Panc1 (cell line): ENCODE measurements around the gene FBXL19. TPM values are rescaled to one million over a fixed set of nuclear protein-coding genes. Genes with fewer than 3 reads are reported as not detected.

Experiments used
- ATAC-seq: fragments of 200-7000 bp; cut with Tn5 transposase; 2 replicates; pipeline ENCODE4 v1.9.1; 2020; ENCODE audit warnings: mild to moderate bottlenecking, moderate library complexity
- BruUV-seq: library from RNA; stranded (reverse); fragments of 400-500 nt; replicated peaks from 2 replicates; lab custom pipeline; 2021; lab: Mats Ljungman, UMichigan
- CTCF ChIA-PET: fragments of 300-600 bp; sonication (Branson Sonifier 250); formaldehyde crosslinking; loops from one replicate; lab custom pipeline; 2022; ENCODE audit warnings: antibody characterized with exemption; lab: Charles Lee
- POLR2A ChIA-PET: fragments of 300-600 bp; sonication (Branson Sonifier 250); formaldehyde crosslinking; loops from one replicate; lab custom pipeline; 2022; ENCODE audit warnings: antibody characterized with exemption; lab: Charles Lee
- DNase-seq: peaks from one replicate; pipeline ENCODE4 v3.0.0-alpha.2; 2010; ENCODE audit warnings: low read depth, low spot score
- H3K27ac ChIP-seq: 2 replicates; pipeline ENCODE4 v1.5.1; 2011; ENCODE audit warnings: mild to moderate bottlenecking, low read length, inconsistent platforms
- H3K27me3 ChIP-seq: fragments of 200-500 bp; sonication (Bioruptor generic); 2 replicates; pipeline ENCODE4 v1.6.0; 2014; ENCODE audit warnings: low read length, inconsistent platforms; ENCODE audit not compliant: control insufficient read depth, insufficient read depth
- H3K36me3 ChIP-seq: fragments of 200-500 bp; sonication (Bioruptor generic); 2 replicates; pipeline ENCODE4 v1.5.1; 2014; ENCODE audit warnings: inconsistent platforms, mild to moderate bottlenecking, low read length, moderate library complexity; ENCODE audit not compliant: control insufficient read depth, insufficient read depth
- H3K4me1 ChIP-seq: 2 replicates; pipeline ENCODE4 v1.5.1; 2011; ENCODE audit warnings: inconsistent platforms, mild to moderate bottlenecking, low read length, moderate library complexity; ENCODE audit not compliant: control insufficient read depth, insufficient read depth
- H3K4me3 ChIP-seq, 2 experiments: 2 replicates each; pipeline ENCODE4 v1.5.1; 2011 to 2012; ENCODE audit warnings: low read depth in 2 of 2, low read length in 2 of 2, mild to moderate bottlenecking in 2 of 2, inconsistent platforms in 1 of 2, moderate library complexity in 1 of 2
- H3K9me3 ChIP-seq: fragments of 200-500 bp; sonication (Bioruptor generic); 2 replicates; pipeline ENCODE4 v1.5.1; 2014; ENCODE audit warnings: low read depth, mild to moderate bottlenecking, inconsistent platforms, low read length, moderate library complexity; ENCODE audit not compliant: control insufficient read depth, insufficient read depth
- CTCF ChIP-seq: fragments of 450-650 bp; IDR thresholded peaks from 2 replicates; pipeline ENCODE4 v1.5.1; 2017; ENCODE audit warnings: mild to moderate bottlenecking
- POLR2AphosphoS5 ChIP-seq: IDR thresholded peaks from 2 replicates; pipeline ENCODE4 v1.6.1; 2012; ENCODE audit warnings: mild to moderate bottlenecking, low read depth, low read length, moderate library complexity
- SIN3A ChIP-seq: IDR thresholded peaks from 2 replicates; pipeline ENCODE4 v1.6.1; 2012; ENCODE audit warnings: low read depth, mild to moderate bottlenecking, low read length, moderate library complexity, borderline replicate concordance; ENCODE audit not compliant: insufficient read depth
- TCF7L2 ChIP-seq: IDR thresholded peaks from 2 replicates; pipeline ENCODE4 v1.6.1; 2011; ENCODE audit warnings: mild to moderate bottlenecking, low read depth, low read length, inconsistent platforms
- in situ Hi-C: cut with HindIII; loops from 2 replicates; pipeline ENCODE4 v1.10.0; 2016; ENCODE audit warnings: low sequenced_read_pairs, low pct_unique_long_range_greater_than_20kb
- intact Hi-C: fragments of 100-400 bp; cut with micrococcal nuclease; formaldehyde crosslinking; loops from one replicate; pipeline ENCODE4 v1.10.0; 2022; ENCODE audit not compliant: unreplicated experiment
- total RNA-seq: library from RNA; stranded (reverse); gene quantifications from one replicate; pipeline ENCODE4 v1.2.1, GENCODE V29; 2021; ENCODE audit not compliant: unreplicated experiment
- TF ChIP-seq, protein P1 (sequence below), 2 experiments: IDR thresholded peaks; 2 replicates each; pipeline ENCODE4 v1.6.1; 2011 to 2012; ENCODE audit warnings: low read depth in 2 of 2, control low read depth in 1 of 2, low read length in 1 of 2, mild to moderate bottlenecking in 1 of 2, moderate library complexity in 1 of 2; ENCODE audit not compliant: insufficient read depth in 1 of 2

The FBXL19 gene
- total RNA-seq, 1 experiment from 2014 or later = 52.3 TPM

- in situ Hi-C loops (no loop called here), intact Hi-C loops (no loop called here)
- H3K9me3 ChIP-seq = no peaks in the 10 kb centered on the region
- no peaks in the 10 kb centered on the region for H3K36me3 ChIP-seq
- H3K27ac ChIP-seq = no peak overlapping the region
- no peaks in the 10 kb centered on the region for H3K4me1 ChIP-seq
- ChIA-PET CTCF (no interaction called here), POLR2A (no interaction called here)
- BruUV-seq = no TSS peak
- DNase-seq (no peak), ATAC-seq (no peak)
- no peaks in the 10 kb centered on the region for H3K27me3 ChIP-seq
- no peak overlapping the region for H3K4me3 ChIP-seq
- no peak for TF ChIP-seq CTCF
- TF ChIP-seq TCF7L2 = no peak
- TF ChIP-seq, protein P1, sequence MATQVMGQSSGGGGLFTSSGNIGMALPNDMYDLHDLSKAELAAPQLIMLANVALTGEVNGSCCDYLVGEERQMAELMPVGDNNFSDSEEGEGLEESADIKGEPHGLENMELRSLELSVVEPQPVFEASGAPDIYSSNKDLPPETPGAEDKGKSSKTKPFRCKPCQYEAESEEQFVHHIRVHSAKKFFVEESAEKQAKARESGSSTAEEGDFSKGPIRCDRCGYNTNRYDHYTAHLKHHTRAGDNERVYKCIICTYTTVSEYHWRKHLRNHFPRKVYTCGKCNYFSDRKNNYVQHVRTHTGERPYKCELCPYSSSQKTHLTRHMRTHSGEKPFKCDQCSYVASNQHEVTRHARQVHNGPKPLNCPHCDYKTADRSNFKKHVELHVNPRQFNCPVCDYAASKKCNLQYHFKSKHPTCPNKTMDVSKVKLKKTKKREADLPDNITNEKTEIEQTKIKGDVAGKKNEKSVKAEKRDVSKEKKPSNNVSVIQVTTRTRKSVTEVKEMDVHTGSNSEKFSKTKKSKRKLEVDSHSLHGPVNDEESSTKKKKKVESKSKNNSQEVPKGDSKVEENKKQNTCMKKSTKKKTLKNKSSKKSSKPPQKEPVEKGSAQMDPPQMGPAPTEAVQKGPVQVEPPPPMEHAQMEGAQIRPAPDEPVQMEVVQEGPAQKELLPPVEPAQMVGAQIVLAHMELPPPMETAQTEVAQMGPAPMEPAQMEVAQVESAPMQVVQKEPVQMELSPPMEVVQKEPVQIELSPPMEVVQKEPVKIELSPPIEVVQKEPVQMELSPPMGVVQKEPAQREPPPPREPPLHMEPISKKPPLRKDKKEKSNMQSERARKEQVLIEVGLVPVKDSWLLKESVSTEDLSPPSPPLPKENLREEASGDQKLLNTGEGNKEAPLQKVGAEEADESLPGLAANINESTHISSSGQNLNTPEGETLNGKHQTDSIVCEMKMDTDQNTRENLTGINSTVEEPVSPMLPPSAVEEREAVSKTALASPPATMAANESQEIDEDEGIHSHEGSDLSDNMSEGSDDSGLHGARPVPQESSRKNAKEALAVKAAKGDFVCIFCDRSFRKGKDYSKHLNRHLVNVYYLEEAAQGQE (IDR thresholded peaks at IDR 0.05; ENCODE audit: insufficient read depth in 1 of 2, low read depth in 2 of 2, low read length in 1 of 2) = no peak
- TF ChIP-seq SIN3A = no peak
- no peak for TF ChIP-seq POLR2AphosphoS5
These were observed 7.8 kb downstream of the FBXL19 start for GRCh38 chr16:30931068-30931650.

DNA sequence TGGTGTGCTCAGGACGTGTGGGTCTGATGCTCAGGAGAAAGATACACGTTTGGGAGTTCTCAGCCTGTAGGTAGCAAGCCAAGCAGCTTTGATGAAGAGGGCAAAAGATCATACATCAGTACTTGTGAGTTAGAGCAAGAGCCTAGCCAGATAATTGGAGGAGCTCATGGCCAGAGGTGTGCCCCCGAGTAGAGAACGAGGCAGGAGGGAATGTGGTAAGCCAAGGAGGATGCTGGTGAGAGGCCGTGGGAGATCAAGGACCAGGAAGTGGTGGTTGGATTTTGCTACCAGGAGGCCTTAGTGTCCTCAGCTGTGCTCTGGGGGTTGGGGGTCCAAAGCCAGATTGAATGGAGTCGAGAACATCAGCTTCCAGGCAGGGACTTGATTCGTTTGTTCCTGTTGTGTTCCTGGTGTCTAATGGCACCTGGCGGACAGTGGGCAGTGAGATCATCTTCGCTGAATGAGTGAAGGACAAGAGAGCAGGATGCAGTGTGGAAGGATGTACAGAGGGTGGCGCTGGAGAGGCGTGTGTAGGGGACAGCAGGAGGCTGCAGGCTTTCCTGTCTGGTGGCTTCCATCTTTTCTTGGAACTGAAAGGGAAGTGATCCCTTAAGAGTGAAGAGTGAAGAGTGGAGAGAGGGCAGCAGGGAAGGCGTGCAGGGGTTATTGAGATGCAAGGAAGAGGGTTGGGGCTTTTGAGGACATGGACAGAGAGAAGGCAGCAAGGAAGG, 11.6 kb downstream of the FBXL19 start:
- ChIA-PET POLR2A (no interaction called here), CTCF (no interaction called here)
- ATAC-seq (peak; percentile 59), DNase-seq (no peak)
- H3K9me3 ChIP-seq = no peaks in the 10 kb centered on the region
- H3K4me3 ChIP-seq = no peak overlapping the region
- intact Hi-C loops (no loop called here), in situ Hi-C loops (no loop called here)
- H3K27ac ChIP-seq = no peak overlapping the region
- no peaks in the 10 kb centered on the region for H3K4me1 ChIP-seq
- no peak for TF ChIP-seq SIN3A
- TF ChIP-seq CTCF = no peak; the same call in 1 of the 2 replicates
- TF ChIP-seq TCF7L2 = no peak
- TF ChIP-seq, protein P1 (IDR thresholded peaks at IDR 0.05; ENCODE audit: insufficient read depth in 1 of 2, low read depth in 2 of 2, low read length in 1 of 2) = no peak
- no peak for TF ChIP-seq POLR2AphosphoS5
- H3K27me3 ChIP-seq = no peaks in the 10 kb centered on the region
- no TSS peak for BruUV-seq
- no peaks in the 10 kb centered on the region for H3K36me3 ChIP-seq
